HG02885 (cell line): ENCODE results near the gene TJAP1.
"Not testable (repeated sequence)": the region's sequence is repeated elsewhere in the genome, so short reads cannot be mapped to it uniquely, and the experiment has no call there.

Source experiments
- ATAC-seq: cut with Tn5 transposase; IDR thresholded peaks from one replicate; pipeline ENCODE4 v1.9.1; 2021; ENCODE audit warnings: mild to moderate bottlenecking; ENCODE audit not compliant: unreplicated experiment, poor library complexity

Gene TJAP1

DNA sequence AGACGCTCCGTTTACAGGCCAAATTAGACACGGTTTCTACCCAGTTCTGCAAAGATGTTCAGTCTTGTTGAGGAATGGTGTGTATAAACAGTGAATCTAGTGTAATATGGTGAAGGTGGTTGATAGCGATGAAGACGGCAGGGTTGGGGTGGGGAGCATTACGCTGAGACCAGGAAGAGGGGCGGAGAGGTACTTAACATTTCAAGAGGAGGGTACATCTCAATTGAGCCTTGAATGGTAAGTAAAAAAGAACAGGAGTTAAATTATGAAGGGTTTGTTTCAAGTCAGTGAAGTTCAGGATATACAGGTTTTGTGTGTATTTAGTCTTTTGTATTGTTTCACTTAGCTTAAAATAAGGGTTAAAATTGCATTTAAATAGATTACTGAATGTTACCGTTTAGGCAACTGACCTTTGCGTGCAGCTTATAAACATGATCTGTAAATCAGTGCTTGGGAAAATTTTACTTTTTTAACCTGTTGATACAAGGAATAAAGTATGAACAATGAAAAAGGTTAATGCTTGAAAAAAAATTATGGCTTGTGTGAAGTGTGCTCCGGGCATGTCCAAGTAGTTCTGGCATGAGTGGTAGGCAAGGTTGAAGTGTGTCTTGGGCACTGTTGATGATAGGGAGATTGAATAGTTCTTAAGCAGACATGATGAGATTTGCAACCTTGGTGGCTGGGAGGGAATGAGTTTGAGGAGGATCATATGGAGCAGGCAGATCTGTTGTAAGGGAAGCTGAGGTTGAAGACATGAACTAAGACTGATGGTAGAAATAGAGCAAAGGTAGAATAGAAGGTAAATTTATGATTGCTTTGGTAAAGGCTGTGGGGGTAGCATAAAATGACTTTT lies 40.4 kb downstream of the TJAP1 start:
- ATAC-seq, result no peak

DNA sequence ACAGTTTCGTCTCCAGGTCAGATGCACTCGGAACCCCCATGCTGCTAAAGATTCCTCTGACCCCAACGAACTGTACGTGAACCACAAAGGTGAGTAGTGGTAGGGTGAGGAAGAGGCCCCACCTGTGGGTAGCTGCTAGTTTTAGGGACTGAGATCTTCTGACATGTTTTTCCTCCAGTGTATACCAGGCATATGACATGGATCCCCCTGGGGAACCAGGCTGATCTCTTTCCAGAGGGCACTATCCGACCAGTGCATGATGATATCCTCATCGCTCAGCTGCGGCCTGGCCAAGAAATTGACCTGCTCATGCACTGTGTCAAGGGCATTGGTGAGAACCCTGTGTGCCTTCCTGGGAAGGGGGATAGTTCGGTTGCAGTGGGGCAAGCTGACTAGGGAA lies 42.7 kb downstream of the TJAP1 start:
- no peak for ATAC-seq

DNA sequence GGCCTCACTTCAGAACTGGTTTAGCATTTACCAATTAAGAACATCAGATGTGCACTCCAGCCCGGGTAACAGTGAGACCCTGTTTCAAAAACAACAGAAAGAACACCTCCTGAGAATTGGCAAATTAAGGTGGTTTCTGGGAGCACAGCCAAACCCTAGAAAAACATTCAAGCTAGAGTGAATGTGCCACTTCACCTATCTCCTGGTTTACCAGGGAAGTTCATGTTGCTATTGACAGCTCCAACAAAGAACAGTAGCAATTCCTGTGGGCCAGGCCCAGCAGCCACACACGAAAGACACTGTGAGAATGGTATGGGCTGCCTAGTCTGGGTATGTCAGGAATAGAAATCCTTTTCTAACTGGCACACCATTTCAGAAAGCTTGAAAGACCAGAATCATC lies 44.5 kb downstream of the TJAP1 start:
- no peak for ATAC-seq

DNA sequence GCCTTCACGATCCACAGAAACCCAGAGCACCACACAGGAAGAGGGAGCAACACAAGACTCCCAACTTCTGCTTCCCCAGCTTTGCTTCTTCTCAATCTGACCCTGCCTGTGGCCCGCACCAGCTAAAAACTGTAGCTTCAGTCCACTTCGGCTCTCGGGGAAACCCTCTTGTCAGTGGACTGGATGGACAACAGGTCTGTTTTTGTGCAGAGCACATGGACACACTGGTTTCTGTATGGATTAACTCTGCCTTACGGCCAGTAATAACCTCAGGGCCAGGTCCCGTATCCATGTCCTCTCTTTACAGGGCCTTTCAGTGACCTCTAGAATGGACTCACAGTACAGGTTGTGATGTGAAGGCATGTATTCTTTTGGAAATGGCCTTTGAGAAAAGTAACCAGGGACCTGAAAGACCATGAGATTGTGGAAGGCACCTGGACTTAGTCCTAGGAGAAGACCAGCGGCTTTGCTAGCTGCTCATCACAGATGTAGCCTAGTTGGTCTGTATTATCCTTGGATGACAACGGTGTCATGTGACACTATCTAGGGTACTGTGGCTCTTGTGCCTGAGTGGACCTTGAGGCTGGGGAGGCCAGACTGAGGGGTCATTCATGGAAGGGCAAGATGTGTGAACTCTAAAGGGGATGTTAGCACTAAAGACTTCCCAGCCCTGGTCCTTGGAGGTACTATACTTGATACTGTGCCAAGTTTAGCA lies 45.3 kb downstream of the TJAP1 start:
- ATAC-seq, result no peak

DNA sequence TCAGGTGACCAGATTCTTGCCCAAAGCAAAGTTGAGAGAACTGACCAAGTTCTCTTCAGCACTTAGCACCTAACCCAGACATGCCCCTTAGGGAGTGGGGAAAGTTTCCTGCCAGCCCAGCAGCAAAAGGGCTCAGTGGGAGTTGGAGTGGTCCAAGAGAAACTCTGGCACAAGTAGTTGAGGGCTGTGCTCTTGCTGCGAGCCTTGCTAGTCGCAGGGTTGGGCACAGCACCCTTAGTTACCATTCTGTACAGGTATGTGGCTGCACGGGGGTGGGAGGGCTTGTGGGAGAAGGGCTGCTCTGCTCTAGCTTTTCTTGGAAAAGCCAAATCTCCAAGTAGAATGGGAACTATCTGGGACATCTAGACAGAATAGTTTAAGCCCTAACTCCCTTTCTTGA lies 45.9 kb downstream of the TJAP1 start:
- ATAC-seq, result no peak

DNA sequence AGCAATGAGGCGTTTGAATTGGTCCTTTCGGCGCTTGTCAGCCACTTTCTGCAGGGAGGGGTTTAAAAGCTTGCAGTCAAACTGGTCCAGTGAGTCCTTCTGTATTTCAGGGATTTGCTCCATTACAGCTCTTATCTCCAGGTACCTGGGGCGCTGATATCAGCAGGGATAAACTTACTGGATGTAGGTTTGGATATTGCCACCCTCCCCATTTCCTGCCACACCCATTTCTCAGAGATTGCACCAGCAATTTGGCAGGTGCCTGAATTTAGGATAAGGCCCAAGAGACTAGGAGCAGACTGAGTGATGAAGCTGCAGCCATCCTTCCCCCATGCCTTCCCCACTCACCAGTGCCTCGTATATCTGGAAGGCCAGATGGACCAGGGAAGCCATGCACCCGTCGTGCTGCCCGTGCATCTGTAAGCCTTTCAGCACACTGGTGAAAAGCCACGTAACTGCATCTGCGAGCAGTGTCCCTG lies 47.2 kb downstream of the TJAP1 start:
- no peak for ATAC-seq

DNA sequence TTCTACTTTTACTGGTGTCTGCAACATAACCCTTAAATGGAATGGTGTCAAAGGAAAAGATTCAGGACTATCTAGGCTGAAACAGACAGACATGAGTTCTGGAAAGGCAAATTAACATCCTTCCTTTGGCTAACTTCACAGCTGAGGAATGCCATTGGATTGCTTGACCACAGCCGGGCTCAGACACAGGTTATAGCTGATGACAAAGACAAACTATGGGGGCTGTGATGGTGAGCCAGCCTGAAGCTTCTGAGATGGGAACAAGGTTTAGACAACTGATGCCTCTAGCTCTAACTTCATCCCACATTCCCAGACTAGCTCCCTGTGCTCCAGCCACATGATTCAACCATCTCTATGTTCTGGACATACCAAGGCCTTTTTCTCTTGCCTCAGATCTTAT lies 54.8 kb downstream of the TJAP1 start:
- ATAC-seq, result no peak

DNA sequence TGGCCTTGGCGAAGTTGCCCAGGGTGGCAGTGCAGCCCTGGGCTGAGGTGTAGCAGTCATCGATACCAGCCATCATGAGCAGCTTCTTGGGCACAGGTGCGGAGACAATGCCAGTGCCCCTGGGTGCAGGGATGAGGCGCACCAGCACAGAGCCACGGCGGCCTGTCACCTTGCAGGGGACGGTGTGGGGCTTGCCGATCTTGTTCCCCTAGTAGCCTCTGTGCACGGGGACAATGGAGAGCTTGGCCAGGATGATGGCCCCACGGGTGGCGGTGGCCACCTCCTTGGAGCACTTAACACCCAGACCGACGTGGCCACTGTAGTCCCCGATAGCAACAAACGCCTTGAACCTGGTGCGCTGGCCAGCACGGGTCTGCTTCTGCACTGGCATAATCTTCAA lies 61.6 kb downstream of the TJAP1 start:
- not testable (repeated sequence) for ATAC-seq

DNA sequence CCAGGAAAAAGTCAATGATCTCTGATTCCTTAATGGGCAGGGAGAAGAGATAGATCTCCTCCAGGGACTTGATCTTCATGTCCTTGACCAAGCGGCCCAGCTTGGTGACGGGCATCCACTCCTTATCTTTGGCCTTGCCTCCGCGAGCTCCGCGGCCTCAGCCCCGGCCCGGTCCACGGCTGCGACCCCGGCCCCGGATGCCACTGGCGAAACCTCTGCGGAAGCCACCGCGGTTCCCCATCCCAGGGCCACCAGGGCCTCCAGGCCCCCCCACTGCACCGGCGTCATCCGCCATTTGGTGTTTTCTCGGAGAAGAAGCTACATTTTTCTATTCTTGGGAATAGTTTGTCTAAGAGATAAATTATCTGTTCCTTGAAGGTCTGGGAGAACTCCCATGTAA lies 62.0 kb downstream of the TJAP1 start:
- not testable (repeated sequence) for ATAC-seq

DNA sequence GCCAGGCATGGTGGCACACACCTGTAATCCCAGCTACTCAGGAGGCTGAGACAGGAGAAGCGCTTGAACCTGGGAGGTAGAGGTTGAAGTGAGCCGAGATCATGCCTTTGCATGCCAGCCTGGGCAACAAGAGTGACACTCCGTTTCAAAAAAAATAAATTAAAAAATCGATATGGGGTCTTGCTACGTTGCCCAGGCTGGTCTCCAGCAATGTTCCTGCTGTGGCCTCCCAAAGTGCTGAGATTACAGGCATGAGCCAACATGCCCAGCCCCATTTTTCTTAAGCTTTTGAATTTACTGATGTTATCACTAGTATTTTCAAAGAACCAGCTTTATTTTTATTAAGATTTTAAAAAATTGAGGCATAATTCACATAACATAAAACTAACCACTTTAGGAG lies 63.1 kb downstream of the TJAP1 start:
- ATAC-seq, result no peak

DNA sequence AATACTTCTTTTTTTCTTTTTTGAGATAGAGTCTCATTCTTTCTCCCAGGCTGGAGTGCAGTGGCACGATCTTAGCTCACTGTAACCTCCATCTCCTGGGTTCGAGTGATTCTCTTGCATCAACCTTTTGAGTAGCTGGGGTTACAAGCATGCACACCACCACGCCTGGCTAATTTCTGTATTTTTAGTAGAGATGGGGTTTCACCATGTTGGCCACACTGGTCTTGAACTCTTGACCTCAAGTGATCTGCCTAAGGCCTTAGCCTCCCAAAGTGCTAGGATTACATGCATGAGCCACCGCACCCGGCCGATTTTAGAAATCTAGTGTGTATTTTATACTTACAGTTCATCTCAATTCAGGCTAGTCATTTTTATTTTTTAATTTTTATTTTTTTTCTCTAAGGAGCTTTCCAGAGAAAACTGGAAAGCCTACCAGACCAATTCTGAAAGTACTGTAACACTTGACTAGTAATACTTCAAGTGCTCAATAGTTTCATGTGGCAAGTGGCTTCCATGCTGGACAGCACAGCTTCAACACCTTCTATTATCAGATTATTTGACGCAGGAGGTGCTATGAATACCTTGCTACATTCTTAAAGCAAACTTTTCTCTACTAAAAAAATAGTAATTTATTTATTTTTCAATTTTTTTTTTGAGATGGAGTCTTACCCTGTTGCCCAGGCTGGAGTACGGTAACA lies 64.6 kb downstream of the TJAP1 start:
- ATAC-seq, result no peak

DNA sequence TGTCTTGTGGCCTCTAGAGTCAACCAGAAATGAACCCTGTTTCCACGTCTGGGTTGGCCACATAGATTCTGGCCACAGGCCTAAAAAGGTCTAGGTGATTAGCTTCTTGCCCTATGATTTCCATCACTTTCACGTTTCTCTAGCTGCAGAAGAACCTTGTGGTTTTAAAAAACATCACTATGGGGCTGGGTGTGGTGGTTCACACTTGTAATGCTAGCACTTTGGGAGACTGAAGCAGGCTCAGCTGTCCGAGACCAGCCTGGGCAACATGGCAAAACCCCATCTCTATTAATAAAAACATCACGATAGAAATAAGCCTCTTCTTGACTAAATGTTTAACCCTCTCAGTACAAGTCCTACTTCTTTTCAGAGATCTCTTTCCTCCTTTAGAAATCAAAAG lies 67.1 kb downstream of the TJAP1 start:
- no peak for ATAC-seq

DNA sequence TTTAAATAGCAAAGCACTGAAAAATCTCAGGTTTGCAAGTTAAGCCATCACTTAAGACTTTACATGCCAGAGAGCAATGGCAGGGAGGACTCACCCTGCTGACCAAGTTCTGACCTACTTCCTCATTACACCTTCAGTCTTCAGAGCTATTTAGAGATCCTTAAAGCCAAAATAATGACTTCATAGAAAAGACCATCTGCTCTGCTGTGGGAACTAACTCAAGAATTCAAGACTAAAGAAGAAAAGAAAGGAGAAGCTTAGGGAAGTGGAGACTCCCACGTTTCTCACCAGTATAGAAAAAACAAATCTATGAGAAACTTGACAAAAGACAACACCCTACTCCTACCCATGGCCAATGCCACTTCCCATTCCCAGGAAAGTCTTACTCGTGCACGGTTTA lies 69.9 kb downstream of the TJAP1 start:
- ATAC-seq, result no peak
